Prostate gland (tissue), 2 donors: ENCODE measurements around the gene PSMA4.

Experiments used
- POLR2A ChIP-seq: fragments of 450-650 bp; IDR thresholded peaks from one replicate; pipeline ENCODE4 v1.6.1; 2016; ENCODE audit warnings: antibody characterized with exemption, mild to moderate bottlenecking
- POLR2AphosphoS5 ChIP-seq: sonication (generic); formaldehyde crosslinking; IDR thresholded peaks from one replicate; pipeline ENCODE4 v1.6.1; 2017; ENCODE audit warnings: antibody characterized with exemption
- TF ChIP-seq, protein P1 (sequence below), 4 experiments: fragments of 200-600 bp in 2 of 4; fragments of 450-650 bp in 2 of 4; sonication (generic) in 2 of 4; IDR thresholded peaks; 1 replicate in 3 of 4; 2 replicates in 1 of 4; pipeline ENCODE4 v1.5.1; 2016 to 2019; ENCODE audit warnings: antibody characterized with exemption in 4 of 4, mild to moderate bottlenecking in 2 of 4, moderate library complexity in 2 of 4

DNA sequence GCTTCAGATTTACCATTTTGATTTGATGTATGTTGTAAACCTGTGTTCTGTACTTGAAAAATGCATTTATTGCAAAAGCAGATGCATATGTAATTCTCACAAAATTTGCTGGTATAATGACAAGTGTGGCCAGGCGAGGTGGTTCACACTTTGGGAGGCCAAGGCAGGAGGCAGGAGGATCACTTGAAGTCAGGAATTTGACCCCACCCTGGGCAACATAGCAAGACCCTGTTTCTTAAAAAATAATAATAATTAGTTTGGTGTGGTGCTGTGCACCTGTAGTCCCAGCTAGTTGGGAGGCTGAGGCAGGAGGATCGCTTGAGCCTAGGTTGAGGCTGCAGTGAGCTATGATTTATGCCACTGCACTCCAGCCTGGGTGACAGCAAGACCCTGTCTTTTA is 37.6 kb upstream of the PSMA4 start:
- no peak for TF ChIP-seq POLR2A
- TF ChIP-seq, protein P1, sequence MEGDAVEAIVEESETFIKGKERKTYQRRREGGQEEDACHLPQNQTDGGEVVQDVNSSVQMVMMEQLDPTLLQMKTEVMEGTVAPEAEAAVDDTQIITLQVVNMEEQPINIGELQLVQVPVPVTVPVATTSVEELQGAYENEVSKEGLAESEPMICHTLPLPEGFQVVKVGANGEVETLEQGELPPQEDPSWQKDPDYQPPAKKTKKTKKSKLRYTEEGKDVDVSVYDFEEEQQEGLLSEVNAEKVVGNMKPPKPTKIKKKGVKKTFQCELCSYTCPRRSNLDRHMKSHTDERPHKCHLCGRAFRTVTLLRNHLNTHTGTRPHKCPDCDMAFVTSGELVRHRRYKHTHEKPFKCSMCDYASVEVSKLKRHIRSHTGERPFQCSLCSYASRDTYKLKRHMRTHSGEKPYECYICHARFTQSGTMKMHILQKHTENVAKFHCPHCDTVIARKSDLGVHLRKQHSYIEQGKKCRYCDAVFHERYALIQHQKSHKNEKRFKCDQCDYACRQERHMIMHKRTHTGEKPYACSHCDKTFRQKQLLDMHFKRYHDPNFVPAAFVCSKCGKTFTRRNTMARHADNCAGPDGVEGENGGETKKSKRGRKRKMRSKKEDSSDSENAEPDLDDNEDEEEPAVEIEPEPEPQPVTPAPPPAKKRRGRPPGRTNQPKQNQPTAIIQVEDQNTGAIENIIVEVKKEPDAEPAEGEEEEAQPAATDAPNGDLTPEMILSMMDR (IDR thresholded peaks at IDR 0.05), result no peak
- no peak for TF ChIP-seq POLR2AphosphoS5
